Mucosa of descending colon (tissue), 3 donors: ENCODE results near the gene NDRG2. TPM values are rescaled to one million over a fixed set of nuclear protein-coding genes. Genes with fewer than 3 reads are reported as not detected.
"Not testable (repeated sequence)": the region's sequence is repeated elsewhere in the genome, so short reads cannot be mapped to it uniquely, and the experiment has no call there.

Experiments
- ATAC-seq: fragments of 200-7000 bp; cut with Tn5 transposase; one replicate; pipeline ENCODE4 v1.9.1; 2020; ENCODE audit warnings: mild to moderate bottlenecking, moderate library complexity
- DNase-seq, 3 donors: peaks; one replicate each; pipeline ENCODE4 v3.0.0-alpha.2; 2020
- H3K36me3 ChIP-seq: fragments of 200-600 bp; one replicate; pipeline ENCODE4 v1.8.0; 2021; ENCODE audit warnings: low read depth, mild to moderate bottlenecking
- H3K4me1 ChIP-seq: fragments of 200-600 bp; one replicate; pipeline ENCODE4 v1.8.0; 2021; ENCODE audit warnings: low read depth, mild to moderate bottlenecking
- H3K4me3 ChIP-seq: fragments of 200-600 bp; one replicate; pipeline ENCODE4 v1.8.0; 2021; ENCODE audit warnings: mild to moderate bottlenecking
- H3K9me3 ChIP-seq: fragments of 200-600 bp; one replicate; pipeline ENCODE4 v1.8.0; 2021; ENCODE audit warnings: mild to moderate bottlenecking
- intact Hi-C, 2 donors: fragments of 100-400 bp; cut with DNase I in 1 of 2; cut with micrococcal nuclease in 1 of 2; formaldehyde crosslinking; loops; one replicate each; pipeline versions ENCODE4 v1.11.0 to v1.11.1; 2022; cut with DNase I, micrococcal nuclease
- total RNA-seq, 3 donors: library from RNA; stranded (reverse); fragmentation: NEBNext Ultra II Directional in 2 of 3; extraction: Animal tissue kit (Norgen Biotek cat#: 25700) in 2 of 3; gene quantifications; one replicate each; pipeline versions ENCODE4 v1.2.1 to v1.2.4, GENCODE V29; 2021 to 2023
- TF ChIP-seq, protein P1 (sequence below): fragments of 200-600 bp; IDR thresholded peaks from one replicate; pipeline ENCODE4 v1.8.0; 2022; ENCODE audit warnings: antibody characterized with exemption, mild to moderate bottlenecking
- donor health status: DM: no; HTN: no; CAD: no; lungs with moderate emphysema.
- donor health status: DM: no; HTN: no; CAD: no.
- donor health status: DM: no; HTN: yes; CAD: no.

Gene NDRG2
- total RNA-seq, 3 donors from 2014 or later: 156 to 212 (median 188) TPM

DNA sequence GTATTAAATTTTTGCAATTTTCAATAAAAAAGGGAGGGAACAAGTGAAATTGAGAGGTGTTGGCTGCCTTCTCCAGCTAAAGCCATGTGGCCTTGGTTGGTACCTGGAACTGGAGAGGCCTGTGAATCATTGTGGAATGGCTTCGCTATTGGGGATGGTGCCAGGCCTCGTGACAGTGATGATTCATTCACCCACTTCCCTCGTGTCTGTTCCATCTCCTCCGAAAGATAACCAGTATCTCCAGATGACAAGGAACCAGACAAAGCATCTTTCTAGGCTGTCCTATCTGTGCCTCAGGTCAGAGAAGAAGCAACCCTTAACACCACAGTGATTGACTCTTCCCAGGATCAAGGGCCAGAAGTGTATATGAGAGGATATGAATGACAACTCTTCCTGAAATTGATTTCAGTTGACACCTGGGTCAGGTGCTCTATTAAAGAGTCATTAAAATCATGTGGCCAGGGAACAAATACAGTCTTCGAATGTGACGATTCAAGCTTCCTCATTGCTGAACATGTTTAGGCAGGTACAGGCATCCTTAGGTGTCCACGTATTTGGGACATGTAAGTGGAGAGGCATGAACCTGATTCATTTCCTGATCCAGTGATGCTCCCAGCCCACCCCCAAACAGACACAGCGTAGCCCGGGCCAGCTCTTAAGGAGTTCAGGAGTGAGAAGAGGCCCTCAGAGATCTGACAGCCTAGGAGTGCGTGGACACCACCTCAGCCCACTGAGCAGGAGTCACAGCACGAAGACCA lies 17.0 kb upstream of the NDRG2 start, which contains the start of gene RNASE7:
Gene RNASE7 (plus strand): TSS at position 687 of the 758 bp plus-strand sequence. CDS start 631 bp downstream, outside the sequence.
- no peaks in the 10 kb centered on the region for H3K36me3 ChIP-seq
- TF ChIP-seq, protein P1, sequence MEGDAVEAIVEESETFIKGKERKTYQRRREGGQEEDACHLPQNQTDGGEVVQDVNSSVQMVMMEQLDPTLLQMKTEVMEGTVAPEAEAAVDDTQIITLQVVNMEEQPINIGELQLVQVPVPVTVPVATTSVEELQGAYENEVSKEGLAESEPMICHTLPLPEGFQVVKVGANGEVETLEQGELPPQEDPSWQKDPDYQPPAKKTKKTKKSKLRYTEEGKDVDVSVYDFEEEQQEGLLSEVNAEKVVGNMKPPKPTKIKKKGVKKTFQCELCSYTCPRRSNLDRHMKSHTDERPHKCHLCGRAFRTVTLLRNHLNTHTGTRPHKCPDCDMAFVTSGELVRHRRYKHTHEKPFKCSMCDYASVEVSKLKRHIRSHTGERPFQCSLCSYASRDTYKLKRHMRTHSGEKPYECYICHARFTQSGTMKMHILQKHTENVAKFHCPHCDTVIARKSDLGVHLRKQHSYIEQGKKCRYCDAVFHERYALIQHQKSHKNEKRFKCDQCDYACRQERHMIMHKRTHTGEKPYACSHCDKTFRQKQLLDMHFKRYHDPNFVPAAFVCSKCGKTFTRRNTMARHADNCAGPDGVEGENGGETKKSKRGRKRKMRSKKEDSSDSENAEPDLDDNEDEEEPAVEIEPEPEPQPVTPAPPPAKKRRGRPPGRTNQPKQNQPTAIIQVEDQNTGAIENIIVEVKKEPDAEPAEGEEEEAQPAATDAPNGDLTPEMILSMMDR: no peak
- H3K9me3 ChIP-seq: no peaks in the 10 kb centered on the region
- no peak for ATAC-seq
- intact Hi-C loops: no loop called here
- H3K4me3 ChIP-seq: no peak within 1 kb of the TSS
- DNase-seq: no peak
- peaks cover 35% of the 10 kb centered on the region for H3K4me1 ChIP-seq

DNA sequence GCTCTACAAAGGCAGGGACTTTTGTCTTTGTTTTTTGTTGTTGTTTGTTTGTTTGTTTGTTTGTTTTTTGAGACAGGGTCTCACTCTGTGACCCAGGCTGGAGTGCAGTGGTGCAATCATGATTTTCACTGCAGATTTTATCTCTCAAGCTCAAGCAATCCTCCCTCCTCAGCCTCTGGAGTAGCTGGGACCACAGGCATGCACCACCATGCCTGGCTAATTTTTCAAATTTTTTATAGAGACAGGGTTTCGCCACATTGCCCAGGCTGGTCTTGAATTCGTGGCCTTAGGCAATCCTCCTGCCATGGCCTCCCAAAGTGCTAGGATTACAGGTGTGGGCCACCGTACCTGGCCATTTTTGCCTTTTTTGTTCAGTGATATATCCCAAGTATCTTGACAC lies 16.1 kb upstream of the NDRG2 start:
- DNase-seq, intact Hi-C loops, ATAC-seq, H3K36me3 ChIP-seq, H3K9me3 ChIP-seq, H3K4me3 ChIP-seq: not testable (repeated sequence)
- peaks cover 35% of the 10 kb centered on the region for H3K4me1 ChIP-seq

DNA sequence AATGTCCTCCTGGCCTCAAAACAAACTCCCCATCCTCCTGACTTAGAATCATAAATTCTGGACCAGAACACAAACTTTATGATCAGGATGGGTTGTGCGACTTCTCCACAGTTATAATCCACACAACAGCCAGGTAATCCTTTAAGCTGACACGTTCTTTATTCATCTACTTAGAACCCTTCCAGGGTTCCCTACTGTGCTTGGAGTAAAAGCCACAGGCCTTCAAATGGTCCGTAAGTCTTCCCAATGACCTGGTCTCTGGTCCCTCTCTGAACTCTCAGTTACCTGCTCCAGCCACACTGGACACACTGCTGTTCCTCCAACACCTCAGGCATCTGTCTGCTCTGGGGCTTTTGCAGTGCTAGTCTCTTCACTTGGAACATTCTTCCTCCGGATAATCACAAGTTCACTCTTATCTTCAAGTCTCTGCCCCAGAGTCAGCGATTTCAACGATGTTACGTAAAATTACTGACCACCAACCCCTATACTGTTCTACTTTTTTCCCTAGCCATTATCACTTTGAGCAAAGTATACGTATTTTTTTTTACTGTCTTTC lies 15.6 kb upstream of the NDRG2 start:
- ATAC-seq (no peak), DNase-seq (no peak)
- TF ChIP-seq, protein P1: no peak
- Histone ChIP-seq H3K36me3 (no peaks in the 10 kb centered on the region), H3K4me1 (peaks cover 35% of the 10 kb centered on the region), H3K9me3 (no peaks in the 10 kb centered on the region), H3K4me3 (no peak overlapping the region)
- intact Hi-C loops: no loop called here

DNA sequence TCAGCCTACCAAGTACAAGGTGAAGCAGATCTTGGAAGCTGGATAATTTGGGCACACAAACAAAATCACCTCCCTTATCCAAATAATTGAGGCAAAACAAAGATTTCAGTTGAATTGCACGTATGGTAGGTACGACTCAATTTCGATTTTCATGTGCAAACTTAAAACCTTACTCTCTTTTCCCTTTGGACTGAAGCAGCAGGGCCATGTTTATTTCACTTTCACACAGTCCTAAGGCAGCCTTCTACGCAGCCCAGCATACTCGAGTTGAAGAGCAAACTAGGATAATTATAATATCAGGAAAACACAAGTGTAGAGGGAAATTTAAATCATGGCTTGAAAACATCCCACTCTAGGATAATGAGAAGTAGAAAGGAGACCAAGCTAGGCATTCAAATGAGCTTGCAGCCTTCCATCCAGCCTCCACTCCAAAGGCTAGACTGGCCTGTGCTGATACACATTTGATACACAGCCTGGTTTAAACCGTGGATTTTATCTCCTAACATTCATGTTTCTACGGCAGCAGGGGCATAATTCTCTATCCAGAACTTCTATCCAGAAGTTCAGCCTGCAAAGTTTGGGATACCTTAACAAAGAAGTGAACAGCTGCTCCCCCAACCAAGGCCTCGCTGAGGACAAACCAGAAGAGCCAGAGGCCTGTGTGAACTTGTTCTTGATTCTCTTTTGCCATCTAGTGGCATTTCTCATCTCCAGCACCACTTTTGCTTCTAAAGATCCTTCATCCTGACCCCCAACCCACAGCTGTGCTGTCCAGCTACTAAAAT lies 14.9 kb upstream of the NDRG2 start:
- intact Hi-C loops: no loop called here
- no peak overlapping the region for H3K4me3 ChIP-seq
- ATAC-seq: peak; percentile 58
- DNase-seq: peak in 1 of 3 donors; percentile 67
- H3K4me1 ChIP-seq: peaks cover 35% of the 10 kb centered on the region
- H3K36me3 ChIP-seq: no peaks in the 10 kb centered on the region
- TF ChIP-seq, protein P1: no peak
- H3K9me3 ChIP-seq: no peaks in the 10 kb centered on the region

DNA sequence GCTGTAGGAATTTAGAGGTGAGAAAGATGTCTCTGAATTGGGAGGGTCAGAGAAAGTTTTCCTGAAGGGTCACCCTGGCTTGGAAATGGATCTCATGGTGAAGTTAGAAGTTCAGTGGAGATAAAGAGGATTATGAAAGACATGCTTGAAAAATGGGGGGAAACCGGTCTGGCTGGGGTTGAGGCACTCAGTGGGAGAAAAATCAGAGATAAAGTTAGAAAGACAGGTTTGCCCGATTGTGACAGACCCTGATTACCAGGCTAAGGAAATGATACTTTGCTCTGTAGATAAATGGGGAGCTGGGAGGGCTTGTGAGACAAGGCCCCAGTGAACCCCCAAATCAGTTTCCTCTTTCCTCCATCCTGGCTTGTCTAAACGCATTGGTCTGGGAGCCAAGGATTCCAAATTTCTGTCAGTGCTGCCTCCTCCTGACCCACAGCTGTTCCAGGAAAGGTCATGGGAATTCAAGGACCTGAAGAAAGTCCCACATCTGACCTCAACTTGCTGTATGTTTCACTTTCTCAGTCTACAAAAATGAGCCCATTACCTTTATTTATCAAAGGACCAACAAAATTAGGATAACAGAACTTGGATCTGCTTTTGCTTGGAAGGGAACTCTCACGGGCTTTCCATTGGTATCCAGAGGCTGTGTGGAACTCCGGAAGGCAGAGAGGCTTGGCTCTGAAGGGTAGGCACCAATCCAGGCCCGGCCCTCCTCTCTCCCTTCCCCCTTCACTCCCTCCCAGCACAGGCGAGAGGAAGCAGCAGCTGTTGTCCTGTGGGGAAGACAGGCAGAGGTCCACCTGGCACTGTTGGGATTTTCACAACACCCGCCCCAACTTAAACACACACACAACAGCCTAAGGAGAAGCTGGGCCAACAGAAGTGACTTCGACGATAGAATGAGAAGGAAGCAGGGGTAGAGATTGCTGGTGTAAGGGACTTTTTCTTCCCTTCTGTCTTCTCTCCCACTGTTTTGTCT lies 13.9 kb upstream of the NDRG2 start:
- H3K4me3 ChIP-seq: no peak overlapping the region
- intact Hi-C loops: no loop called here
- no peaks in the 10 kb centered on the region for H3K36me3 ChIP-seq
- peak; percentile 93 for ATAC-seq
- DNase-seq: peak; percentile 83 to 86 (median 85)
- H3K9me3 ChIP-seq: no peaks in the 10 kb centered on the region
- peaks cover 29% of the 10 kb centered on the region for H3K4me1 ChIP-seq
- TF ChIP-seq, protein P1: no peak
